ENCODE results near the gene PITPNC1. TPM values are rescaled to one million over a fixed set of nuclear protein-coding genes. Genes with fewer than 3 reads are reported as not detected.
"Not testable (repeated sequence)": the region's sequence is repeated elsewhere in the genome, so short reads cannot be mapped to it uniquely, and the experiment has no call there.

The PITPNC1 gene
- total and polyA plus RNA-seq, 4 donors = 8.0 to 21.1 (median 15.2) TPM

DNA sequence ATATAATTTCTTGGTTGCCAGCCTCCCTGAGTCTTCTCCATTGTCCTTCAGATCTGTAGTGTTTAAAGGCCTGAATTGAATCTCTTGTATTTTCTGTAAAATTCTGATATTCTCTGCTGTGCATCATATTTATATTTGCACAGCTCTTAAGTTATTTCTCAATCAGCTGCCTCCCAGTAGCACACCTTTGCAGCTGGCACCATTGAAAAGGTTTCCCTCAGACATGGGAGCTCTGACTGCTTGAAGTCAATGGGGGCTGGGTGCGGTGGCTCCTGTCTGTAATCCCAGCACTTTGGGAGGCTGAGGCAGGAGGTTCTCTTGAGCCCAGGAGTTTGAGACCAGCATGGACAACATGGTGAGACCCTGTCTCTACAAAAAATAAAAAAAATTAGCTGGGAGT lies 40.4 kb downstream of the PITPNC1 start:
- ATAC-seq (ENCODE audit: insufficient read depth, low FRiP score) (no peak), DNase-seq (no peak)
- TF ChIP-seq, protein P1, sequence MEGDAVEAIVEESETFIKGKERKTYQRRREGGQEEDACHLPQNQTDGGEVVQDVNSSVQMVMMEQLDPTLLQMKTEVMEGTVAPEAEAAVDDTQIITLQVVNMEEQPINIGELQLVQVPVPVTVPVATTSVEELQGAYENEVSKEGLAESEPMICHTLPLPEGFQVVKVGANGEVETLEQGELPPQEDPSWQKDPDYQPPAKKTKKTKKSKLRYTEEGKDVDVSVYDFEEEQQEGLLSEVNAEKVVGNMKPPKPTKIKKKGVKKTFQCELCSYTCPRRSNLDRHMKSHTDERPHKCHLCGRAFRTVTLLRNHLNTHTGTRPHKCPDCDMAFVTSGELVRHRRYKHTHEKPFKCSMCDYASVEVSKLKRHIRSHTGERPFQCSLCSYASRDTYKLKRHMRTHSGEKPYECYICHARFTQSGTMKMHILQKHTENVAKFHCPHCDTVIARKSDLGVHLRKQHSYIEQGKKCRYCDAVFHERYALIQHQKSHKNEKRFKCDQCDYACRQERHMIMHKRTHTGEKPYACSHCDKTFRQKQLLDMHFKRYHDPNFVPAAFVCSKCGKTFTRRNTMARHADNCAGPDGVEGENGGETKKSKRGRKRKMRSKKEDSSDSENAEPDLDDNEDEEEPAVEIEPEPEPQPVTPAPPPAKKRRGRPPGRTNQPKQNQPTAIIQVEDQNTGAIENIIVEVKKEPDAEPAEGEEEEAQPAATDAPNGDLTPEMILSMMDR (IDR thresholded peaks at IDR 0.05; ENCODE audit: control extremely low read depth, extremely low read depth) = no peak
- no peak overlapping the region for H3K9ac ChIP-seq (ENCODE audit: insufficient read depth in 1 of 2, low read length in 2 of 2)
- no peaks in the 10 kb centered on the region for H3K36me3 ChIP-seq (ENCODE audit: control insufficient read depth in 4 of 4, insufficient read depth in 4 of 4, low read length in 4 of 4)
- H3K4me3 ChIP-seq = no peak overlapping the region
- no peak overlapping the region for H3K27ac ChIP-seq (ENCODE audit: low read depth in 1 of 2, low read length in 1 of 2)
- no peaks in the 10 kb centered on the region for H3K27me3 ChIP-seq (ENCODE audit: control insufficient read depth in 3 of 3, insufficient read depth in 3 of 3, low read length in 2 of 3)
- WGBS, 2 donors = 88 to 100% methylated on average over 1 of the region's 1 CpG
- H3K4me1 ChIP-seq (ENCODE audit: control insufficient read depth in 5 of 5, insufficient read depth in 5 of 5, low read length in 5 of 5) = peaks cover 0 to 11% (median 0%) of the 10 kb centered on the region in 5 donors
- peaks cover 0 to 2% (median 0%) of the 10 kb centered on the region in 4 donors for H3K9me3 ChIP-seq (ENCODE audit: control insufficient read depth in 4 of 4, insufficient read depth in 3 of 4, low read length in 3 of 4)

DNA sequence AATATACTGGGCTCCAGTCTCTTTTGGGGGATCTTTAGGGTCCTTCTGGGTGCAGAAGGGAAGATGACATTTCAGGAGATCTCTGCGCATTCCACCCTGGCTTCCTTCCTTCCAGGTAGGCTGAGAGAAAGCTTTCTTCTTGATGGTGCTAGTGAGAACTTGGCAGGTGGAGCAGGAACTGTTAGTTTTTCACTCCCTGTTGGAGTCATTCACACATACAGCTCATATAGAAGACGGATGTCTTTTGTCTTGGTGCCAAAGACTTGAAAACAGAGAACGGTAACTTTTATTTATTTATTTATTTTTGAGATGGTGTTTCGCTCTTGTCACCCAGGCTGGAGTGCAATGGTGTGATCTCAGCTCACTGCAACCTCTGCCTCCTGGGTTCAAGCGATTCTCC lies 43.9 kb downstream of the PITPNC1 start:
- Histone ChIP-seq H3K9ac (ENCODE audit: insufficient read depth in 1 of 2, low read length in 2 of 2) (no peak overlapping the region), H3K27ac (ENCODE audit: low read depth in 1 of 2, low read length in 1 of 2) (peak overlapping the region in 1 of 2 donors; percentile 65), H3K36me3 (ENCODE audit: control insufficient read depth in 4 of 4, insufficient read depth in 4 of 4, low read length in 4 of 4) (no peaks in the 10 kb centered on the region), H3K4me3 (no peak overlapping the region), H3K27me3 (ENCODE audit: control insufficient read depth in 3 of 3, insufficient read depth in 3 of 3, low read length in 2 of 3) (no peaks in the 10 kb centered on the region), H3K9me3 (ENCODE audit: control insufficient read depth in 4 of 4, insufficient read depth in 3 of 4, low read length in 3 of 4) (no peaks in the 10 kb centered on the region), H3K4me1 (ENCODE audit: control insufficient read depth in 5 of 5, insufficient read depth in 5 of 5, low read length in 5 of 5) (peaks cover 0 to 12% (median 0%) of the 10 kb centered on the region in 5 donors)
- ATAC-seq (ENCODE audit: insufficient read depth, low FRiP score) (no peak), DNase-seq (no peak)
- 81 to 82% methylated on average over 5 of the region's 5 CpGs for WGBS, 2 donors
- TF ChIP-seq, protein P1 (IDR thresholded peaks at IDR 0.05; ENCODE audit: control extremely low read depth, extremely low read depth) = no peak

DNA sequence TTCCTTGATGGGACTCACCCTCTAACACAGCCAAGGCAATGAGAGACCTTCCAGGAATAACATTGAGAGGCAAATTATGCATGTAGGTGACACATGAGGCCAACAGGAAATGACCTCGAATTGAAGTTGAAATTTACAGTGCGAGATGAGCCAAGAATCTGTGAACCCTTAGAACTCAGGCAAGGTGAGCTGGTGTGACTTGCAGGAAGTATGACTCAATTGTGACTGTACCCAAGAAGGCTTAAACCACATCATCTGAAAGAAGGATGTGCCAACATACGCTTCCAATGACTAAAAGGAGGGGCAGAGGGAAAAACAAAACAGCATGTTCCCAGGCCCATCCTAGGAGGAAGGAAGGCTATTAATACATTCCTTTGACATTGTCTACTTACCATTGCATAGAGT lies 44.8 kb downstream of the PITPNC1 start:
- Histone ChIP-seq H3K4me1 (ENCODE audit: control insufficient read depth in 5 of 5, insufficient read depth in 5 of 5, low read length in 5 of 5) (peaks cover 0 to 9% (median 0%) of the 10 kb centered on the region in 5 donors), H3K9me3 (ENCODE audit: control insufficient read depth in 4 of 4, insufficient read depth in 3 of 4, low read length in 3 of 4) (no peaks in the 10 kb centered on the region), H3K27me3 (ENCODE audit: control insufficient read depth in 3 of 3, insufficient read depth in 3 of 3, low read length in 2 of 3) (no peaks in the 10 kb centered on the region), H3K36me3 (ENCODE audit: control insufficient read depth in 4 of 4, insufficient read depth in 4 of 4, low read length in 4 of 4) (no peaks in the 10 kb centered on the region), H3K4me3 (no peak overlapping the region), H3K27ac (ENCODE audit: low read depth in 1 of 2, low read length in 1 of 2) (peak overlapping the region; percentile 7 to 72), H3K9ac (ENCODE audit: insufficient read depth in 1 of 2, low read length in 2 of 2) (no peak overlapping the region)
- TF ChIP-seq, protein P1 (IDR thresholded peaks at IDR 0.05; ENCODE audit: control extremely low read depth, extremely low read depth) = no peak
- WGBS, 2 donors = 14 to 29% methylated on average over 3 of the region's 3 CpGs
- DNase-seq (peak in 1 of 3 donors; percentile 12), ATAC-seq (ENCODE audit: insufficient read depth, low FRiP score) (peak; percentile 67)

DNA sequence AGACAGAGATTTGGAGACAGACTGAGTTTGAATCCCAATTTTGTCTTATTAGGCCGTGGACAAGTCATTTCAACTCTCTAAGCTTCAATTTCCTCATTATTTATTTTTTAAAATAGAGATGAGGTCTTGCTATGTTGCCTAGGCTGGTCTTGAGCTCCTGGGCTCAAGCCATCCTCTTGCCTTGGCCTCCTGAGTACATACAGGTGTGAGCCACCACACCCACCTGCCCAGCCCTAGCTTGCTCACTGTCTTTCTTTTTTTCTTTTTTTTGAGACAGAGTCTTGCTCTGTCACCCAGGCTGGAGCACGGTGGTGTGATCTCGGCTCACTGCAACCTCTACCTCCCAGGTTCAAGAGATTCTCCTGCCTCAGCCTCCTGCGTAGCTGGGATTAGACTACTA lies 45.2 kb downstream of the PITPNC1 start:
- H3K27ac ChIP-seq (ENCODE audit: low read depth in 1 of 2, low read length in 1 of 2) = peak overlapping the region; percentile 65 to 72
- not testable (repeated sequence) for H3K4me1 ChIP-seq (ENCODE audit: control insufficient read depth in 5 of 5, insufficient read depth in 5 of 5, low read length in 5 of 5); H3K4me3 ChIP-seq; H3K36me3 ChIP-seq (ENCODE audit: control insufficient read depth in 4 of 4, insufficient read depth in 4 of 4, low read length in 4 of 4); ATAC-seq (ENCODE audit: insufficient read depth, low FRiP score); H3K9me3 ChIP-seq (ENCODE audit: control insufficient read depth in 4 of 4, insufficient read depth in 3 of 4, low read length in 3 of 4); H3K27me3 ChIP-seq (ENCODE audit: control insufficient read depth in 3 of 3, insufficient read depth in 3 of 3, low read length in 2 of 3); DNase-seq; H3K9ac ChIP-seq (ENCODE audit: insufficient read depth in 1 of 2, low read length in 2 of 2)
- 92% methylated on average over 4 of the region's 4 CpGs for WGBS, 2 donors

All from lung (tissue), 12 donors.